Measurements from ENCODE around the gene F12. TPM values are rescaled to one million over a fixed set of nuclear protein-coding genes. Genes with fewer than 3 reads are reported as not detected.

Gene F12
- total RNA-seq, 1 donor from 2014 or later = 3.9 TPM

DNA sequence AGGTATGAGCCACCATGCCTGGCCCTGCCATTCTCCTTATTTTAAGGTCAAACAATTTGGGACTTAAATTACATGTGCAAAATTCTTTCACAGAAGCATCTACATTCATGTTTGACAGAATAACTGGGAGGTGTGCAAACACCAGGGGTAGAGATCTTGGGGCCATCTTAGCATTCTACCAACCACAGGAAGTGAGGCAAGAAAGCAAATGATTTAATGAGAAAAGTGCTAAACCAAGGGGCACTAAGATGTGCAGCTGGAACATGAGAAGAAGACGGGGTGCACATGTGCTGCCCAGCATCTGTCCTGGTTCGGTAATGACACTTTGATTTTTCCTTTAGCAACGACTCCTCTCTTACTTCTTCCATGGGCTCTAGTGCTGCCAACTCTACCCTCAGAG, 1.2 kb upstream of the F12 start:
- DNase-seq = no peak

GRCh38 chr5:177405805-177406204, 3.6 kb downstream of the F12 start:
- DNase-seq = no peak

DNA sequence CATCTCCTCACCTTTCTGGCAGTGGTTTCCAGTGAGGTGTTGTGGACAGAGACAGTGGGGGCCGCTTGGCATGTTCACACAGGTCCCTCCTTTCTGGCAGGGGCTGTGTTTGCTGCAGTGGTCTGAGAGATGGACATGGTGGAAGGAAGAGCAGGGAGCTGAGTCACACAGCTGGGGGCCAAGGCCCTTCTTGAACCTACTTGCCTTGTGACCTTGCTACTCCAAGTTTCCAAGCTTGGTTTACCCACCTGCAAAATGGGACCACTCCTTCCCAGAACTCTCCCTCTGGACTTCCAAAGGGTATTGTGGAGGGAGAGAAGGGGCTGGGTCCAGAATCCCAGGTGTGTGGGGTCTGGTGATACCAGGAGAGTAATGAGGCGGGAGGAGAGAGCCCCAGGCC, 4.1 kb downstream of the F12 start:
- DNase-seq = no peak

- DNase-seq = no peak
These were observed 4.7 kb downstream of the F12 start for GRCh38 chr5:177404641-177405179.

- peak; percentile 54 for DNase-seq
These were observed 5.3 kb downstream of the F12 start for GRCh38 chr5:177403792-177404640.

- no peak for DNase-seq
These were observed 6.1 kb downstream of the F12 start for GRCh38 chr5:177403102-177403791.

- DNase-seq = no peak
These were observed 6.9 kb downstream of the F12 start for GRCh38 chr5:177402271-177403043.

GRCh38 chr5:177399997-177400868, 9.1 kb downstream of the F12 start, which contains the start of gene PFN3:
TSS of gene PFN3 (minus strand) at chr5:177400661. CDS start at chr5:177400576, 85 bp downstream.
- DNase-seq = no peak

- no peak for DNase-seq
These were observed 11.4 kb downstream of the F12 start for GRCh38 chr5:177397875-177398390.

DNA sequence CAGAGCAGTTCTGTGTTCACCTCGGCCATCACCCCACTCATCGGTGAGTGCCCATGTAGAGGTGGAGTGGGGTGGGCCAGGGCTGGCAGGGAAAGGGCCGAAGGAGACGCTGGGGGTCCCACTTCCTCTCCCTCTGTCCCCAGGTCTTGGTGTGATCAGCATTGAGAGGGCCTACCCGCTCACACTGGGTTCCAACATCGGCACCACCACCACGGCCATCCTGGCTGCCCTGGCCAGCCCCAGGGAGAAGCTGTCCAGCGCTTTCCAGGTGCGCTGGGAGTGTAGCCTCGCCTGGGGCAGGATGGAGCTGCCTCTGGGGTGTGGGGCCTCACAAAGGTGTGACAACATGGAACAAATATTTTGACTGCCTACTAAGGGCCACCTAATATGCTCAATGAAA, 12.6 kb downstream of the F12 start:
- no peak for DNase-seq

GRCh38 chr5:177396078-177396477, 13.3 kb downstream of the F12 start:
- no peak for DNase-seq

DNA sequence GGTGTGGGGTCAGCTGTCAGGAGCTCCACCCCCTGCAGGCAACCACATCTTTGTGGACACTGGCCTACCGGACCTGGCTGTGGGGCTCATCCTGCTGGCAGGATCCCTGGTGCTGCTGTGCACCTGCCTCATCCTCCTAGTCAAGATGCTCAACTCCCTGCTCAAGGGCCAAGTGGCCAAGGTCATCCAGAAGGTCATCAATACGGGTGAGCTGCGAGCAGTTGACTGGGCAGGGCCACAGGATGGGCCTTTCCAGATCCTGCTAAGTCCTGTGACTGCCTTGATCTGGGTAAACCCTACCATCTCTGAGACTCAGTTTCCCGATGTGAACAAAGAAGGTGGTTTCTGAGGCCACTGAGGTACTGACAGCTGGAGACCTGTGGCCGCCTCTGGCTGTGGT, 15.4 kb downstream of the F12 start:
- no peak for DNase-seq

- no peak for DNase-seq
These were observed 16.1 kb downstream of the F12 start for GRCh38 chr5:177393206-177393765.

- no peak for DNase-seq
These were observed 16.6 kb downstream of the F12 start for GRCh38 chr5:177392765-177393164.

DNA sequence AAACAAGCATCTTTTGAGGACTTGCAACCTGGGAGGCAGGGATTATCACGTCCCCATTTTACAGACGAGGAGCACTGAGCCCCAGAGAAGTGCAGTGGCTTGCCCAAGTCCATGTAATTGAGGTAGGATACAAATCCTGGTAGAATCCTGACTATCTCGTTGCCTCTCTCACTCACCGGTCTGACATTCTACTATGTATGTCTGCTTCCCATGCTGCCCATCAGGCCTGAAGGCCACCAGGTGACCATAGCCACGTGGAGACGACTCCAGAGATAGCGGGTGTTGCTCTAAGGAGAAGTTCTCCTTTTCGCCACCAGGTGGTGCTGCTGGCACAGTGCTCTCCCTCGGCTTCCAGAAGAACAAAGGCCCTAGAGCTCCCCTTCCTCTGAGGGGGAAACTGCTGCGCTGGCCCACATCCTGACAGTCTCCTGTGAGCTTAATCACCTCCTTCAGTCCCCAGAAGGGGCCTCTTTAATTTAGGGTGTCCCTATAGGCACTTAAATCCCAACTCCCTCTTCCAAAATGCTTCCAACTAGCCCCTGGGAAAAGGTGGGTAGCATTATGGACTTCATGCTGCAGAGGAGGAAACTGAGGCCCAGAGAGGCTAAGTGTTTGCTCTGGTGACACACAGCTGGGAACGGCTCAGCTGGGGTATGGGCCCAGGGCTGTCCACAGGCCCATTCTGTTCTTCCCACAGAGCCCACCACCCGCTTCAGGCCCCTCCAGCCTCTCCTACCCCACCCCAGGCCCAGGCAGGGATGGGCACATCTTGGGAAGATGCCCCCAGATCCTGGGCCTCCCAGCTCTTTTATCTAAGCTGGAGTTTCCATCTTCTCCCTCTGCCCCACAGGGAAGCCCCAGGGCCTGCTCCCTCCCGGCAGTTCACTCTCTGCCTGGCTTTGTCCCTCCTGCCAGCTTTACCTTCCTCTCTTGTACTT, 18.7 kb downstream of the F12 start:
- peak; percentile 62 for DNase-seq

DNA sequence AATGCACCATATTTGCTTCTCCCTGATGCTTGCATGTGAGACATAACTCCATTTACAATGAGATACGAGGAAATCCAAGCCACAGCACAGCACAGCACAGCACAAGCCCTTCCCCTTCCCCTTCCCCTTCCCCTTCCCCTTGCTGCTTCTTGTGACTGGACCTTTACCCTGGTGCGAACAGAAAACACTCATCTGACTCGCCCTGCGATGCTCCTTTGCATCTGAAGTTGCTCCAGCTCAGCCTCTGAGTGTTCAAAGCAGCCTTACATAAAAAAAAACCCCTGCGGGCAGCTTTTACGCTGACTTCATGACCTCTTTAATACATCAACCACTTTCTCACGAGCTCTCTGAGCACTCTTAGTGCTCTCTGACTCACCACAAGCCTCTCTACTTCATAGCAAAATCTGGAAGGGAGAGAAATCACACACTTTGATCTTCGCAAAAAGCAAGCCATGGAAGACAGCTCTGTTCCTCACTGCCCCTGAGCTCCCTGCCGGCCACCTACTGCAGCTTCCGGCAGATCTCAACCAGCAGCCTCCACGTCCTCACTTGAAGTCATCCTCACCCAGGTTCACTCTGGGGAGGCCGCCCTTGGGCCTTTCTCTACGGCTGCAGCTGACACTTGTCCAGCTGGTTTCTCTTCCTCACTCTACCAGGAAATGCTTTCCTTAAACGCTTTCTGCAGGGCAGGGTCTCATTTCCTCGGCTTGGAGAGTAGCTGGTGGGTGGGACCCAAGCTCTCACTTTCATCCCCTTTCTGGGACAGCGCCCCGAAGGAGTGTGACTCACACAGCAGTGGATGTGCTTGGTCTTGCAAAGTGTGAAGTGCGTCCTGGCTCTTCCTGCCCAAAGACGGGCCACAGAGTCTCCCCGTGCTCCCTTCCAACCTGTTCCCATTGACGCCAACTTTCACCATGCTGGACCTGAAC, 19.9 kb downstream of the F12 start:
- no peak for DNase-seq

- no peak for DNase-seq
These were observed 20.8 kb downstream of the F12 start for GRCh38 chr5:177388521-177389052.

DNA sequence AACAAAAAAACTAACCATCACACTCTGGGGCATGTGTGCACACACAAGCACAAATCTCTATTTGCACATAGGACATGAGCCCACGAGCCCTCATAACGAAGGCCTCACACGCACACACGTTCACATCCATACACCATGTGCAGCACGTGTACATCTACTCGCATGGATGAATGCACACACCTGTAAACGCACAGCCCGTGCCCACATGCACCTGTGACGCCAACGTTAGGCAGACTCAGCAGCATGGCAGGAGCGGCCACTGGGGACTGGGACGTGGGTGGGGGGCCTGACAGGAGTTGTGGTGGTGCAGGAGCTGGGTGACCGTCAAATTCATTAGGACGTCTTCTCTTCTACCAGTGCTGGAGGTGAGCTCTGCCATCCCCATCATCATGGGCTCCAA, 22.0 kb downstream of the F12 start:
- DNase-seq = no peak

All from occipital lobe (tissue), 2 donors.